NCI-H2196 (cell line): ENCODE results near the gene LAMA3.

Experiments
- DNase-seq: peaks from one replicate; lab custom pipeline; 2025; ENCODE audit not compliant: unreplicated experiment; lab: John Stamatoyannopoulos, UW

The LAMA3 gene

GRCh38 chr18:23772327-23773024 lies 83.2 kb downstream of the LAMA3 start:
- DNase-seq = no peak

GRCh38 chr18:23776306-23776705 lies 87.1 kb downstream of the LAMA3 start:
- no peak for DNase-seq

DNA sequence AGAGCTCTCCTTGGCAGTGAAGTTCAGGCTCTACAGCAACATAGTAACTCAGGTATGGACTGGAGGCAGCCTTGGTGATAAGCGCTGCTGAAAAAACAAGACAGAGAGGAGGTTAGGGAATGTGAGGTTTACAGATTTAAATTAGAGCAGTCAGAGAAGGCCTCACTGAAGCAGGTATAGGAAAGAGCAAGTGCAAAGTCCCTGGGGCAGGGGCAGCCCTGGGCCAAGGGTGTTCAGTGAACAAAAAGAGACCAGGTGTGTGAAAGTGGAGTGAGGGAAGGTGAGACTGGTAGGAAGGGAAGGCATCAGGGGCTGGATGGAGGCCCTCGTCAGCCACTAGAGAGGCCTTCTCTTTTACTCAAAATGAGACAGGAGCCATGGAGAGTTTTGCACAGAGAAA lies 89.6 kb downstream of the LAMA3 start:
- DNase-seq = no peak

GRCh38 chr18:23779696-23780303 lies 90.5 kb downstream of the LAMA3 start:
- no peak for DNase-seq

DNA sequence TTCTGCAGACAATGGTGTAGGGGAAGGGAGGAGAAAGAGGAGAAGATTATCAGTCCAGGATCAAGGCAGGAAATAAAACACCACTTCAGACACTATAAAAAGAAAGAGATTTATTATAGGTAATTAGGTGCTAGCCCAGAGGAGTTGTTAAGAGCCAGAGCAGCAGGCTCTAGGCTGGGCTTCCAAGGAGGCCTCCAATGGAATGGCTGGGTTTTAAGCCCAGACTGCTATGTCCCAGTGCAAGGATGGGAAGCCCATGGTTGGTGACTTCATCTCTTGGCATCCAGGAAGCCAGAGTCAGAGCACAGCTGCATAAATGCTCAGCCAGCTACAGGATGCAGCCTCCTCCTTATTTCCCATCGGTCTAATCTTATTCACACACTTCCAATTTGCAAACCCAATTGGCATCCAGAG lies 95.6 kb downstream of the LAMA3 start:
- DNase-seq = no peak

DNA sequence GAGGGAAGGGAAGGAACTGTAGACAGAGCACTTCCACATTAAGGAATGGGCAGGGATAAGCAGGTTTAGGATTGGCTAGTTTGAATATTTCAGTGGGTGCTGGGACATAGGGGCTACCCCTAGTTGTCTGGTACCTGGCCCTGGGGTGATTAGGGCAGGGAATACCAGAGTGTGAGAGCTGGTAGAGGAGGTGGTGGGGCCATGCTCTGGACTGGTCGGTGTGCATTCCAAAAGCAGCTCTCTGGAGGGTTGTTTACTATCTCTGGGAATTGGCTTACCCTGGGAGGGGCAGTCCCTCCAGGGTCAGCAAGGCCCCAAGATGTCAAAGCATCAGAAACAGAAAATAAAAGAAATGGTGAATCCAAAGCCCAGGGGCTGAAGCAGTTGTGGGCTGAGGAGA lies 103.8 kb downstream of the LAMA3 start:
- DNase-seq = no peak

- no peak for DNase-seq
Observed at GRCh38 chr18:23793985-23794867, 105.0 kb downstream of the LAMA3 start.

DNA sequence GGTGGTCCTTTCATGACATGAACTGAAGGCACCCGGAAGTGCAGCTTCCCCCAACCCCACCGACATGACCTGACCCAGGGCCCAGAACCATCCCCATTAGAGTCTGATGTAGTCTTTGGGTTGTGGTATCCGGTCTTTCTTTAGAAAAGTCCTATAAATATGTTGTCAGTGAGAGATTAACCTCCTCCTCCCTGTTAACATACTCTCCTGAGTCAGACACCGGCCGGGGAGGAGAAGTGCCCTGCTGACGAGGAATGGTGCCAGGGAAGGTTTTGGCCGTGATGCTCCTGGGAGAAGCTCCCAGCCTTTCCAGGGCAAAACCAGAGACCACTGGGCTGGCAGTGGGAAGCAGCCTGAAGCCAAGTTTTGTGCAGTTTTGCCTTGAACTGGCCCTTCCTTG lies 109.0 kb downstream of the LAMA3 start:
- no peak for DNase-seq

DNA sequence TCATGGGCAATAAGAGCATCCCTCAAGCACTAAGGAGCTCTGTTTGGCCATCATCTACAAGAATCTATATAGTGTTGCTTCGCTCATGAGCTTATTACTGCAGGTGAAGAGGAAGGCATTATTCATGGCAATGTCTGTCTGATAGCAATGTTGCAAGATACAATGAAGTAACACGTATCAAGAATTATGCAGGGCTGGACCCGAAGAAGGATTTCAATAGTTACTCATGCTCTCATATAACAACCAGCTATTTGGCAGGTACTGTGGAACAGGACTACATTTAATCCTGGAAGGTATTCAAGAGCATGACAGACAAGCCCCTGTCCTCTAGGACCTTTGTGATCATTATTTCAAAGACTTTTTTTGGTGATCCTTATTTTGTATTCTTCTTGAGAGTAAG lies 109.6 kb downstream of the LAMA3 start:
- DNase-seq = no peak

DNA sequence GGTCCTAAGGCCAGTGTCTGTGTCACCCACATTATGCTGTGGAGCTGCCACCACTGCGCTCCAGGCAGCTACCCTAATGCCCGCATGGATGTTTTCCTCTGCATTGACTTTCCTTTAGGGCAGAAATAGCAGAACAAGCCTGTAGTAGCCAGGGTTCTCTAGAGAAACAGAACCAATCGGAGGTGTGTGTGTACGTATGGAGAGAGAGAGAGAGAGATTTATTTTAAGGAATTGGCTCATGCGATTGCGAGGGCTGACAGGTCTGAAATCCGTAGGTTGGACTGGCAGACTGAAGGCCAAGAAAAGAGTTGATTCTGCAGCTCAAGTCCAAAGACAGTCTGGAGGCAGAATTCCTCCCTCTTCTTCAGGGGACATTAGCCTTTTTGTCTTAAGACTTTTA lies 110.3 kb downstream of the LAMA3 start:
- no peak for DNase-seq

- no peak for DNase-seq
Observed at GRCh38 chr18:23800902-23801301, 111.6 kb downstream of the LAMA3 start.

DNA sequence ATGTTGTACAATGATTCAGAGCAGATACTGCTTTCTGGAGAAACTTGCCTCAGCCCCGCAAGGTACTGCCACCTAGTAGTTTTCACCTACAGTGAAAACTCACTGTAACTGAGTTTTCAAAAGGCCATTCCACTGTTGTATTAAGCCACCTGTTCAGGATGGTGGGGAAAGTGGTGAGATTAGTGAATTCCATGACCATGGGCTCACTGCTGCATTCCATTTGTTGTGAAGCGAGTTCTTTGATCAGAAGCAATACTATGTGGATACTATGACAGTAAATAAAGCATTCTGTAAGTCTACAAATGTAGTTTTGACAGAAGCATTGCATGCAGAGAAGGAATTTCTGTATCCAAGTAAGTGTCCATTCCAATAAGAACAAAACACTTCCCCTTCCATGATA lies 113.6 kb downstream of the LAMA3 start:
- no peak for DNase-seq

DNA sequence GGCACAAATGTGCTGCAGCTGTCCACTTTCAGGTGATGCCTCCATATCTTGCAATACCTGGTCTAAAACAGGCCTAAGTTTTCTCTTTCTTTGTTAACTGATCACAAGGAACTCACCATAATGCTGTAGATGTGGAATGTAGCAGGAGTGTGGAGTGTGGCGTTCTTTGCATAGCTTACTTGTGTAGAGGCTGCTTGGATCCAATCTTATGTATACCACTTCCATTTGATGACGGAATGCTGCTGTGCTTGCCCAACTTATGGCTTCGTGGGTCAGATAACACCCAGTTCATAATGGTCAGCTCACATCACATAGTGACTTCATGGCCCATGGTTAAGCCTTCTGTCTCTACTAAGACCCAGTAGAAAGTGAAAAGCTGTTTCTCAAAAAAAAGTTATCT lies 114.5 kb downstream of the LAMA3 start:
- no peak for DNase-seq

DNA sequence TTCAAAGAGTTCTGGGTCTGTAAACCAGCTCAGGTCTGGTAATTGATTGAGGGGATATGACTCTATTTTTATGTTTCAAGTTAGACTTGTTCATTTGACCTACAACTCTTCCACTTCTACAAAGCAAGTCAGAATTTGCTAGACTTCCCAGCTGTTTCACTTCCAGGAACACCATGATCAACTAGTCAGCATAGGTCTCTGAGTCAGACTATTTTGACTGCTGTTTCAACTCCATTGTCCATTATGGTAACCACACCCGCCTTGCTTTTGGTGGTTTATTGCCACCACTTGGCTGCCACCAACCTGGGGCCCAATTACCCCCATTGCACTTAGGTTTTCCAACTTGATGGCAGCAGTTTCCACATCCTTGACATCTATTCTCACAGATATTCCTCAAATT lies 116.6 kb downstream of the LAMA3 start:
- no peak for DNase-seq

DNA sequence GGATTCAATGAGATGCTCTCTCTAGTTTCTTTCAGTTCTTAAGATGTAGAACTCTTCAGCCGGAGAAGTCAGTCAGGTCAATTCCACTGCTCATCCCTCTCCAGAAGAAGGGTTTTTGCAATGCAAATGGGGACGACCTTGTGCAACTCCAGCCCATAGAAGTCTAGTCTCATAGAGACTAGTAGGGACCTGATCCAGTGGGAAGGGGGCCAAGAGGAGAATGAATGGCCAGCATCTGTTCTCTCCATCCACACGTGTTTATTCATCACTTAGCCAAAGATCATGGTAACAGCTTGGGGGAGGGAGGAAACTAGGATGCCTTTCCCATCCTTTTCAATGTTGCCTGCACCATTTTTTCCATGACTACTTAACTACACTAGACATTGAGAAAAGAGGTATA lies 120.2 kb downstream of the LAMA3 start:
- DNase-seq = no peak

DNA sequence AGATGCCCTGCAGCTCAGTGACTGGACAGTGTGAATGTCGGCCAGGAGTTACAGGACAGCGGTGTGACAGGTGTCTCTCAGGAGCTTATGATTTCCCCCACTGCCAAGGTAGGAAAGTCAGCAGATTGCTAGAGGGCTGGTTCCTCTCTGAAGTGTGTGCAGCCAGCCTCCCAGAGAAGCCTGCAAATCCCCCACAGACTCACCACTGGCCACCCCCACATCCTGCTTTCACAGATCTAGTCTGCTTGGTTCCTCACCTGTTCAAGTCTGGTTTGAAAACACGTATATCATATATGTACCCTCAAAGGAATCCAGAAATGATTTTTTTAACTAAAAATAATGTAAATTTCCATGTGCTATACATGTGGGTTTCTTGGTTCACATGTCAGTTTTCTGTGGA lies 121.1 kb downstream of the LAMA3 start:
- no peak for DNase-seq

- no peak for DNase-seq
Observed at GRCh38 chr18:23811176-23811575, 121.9 kb downstream of the LAMA3 start.

DNA sequence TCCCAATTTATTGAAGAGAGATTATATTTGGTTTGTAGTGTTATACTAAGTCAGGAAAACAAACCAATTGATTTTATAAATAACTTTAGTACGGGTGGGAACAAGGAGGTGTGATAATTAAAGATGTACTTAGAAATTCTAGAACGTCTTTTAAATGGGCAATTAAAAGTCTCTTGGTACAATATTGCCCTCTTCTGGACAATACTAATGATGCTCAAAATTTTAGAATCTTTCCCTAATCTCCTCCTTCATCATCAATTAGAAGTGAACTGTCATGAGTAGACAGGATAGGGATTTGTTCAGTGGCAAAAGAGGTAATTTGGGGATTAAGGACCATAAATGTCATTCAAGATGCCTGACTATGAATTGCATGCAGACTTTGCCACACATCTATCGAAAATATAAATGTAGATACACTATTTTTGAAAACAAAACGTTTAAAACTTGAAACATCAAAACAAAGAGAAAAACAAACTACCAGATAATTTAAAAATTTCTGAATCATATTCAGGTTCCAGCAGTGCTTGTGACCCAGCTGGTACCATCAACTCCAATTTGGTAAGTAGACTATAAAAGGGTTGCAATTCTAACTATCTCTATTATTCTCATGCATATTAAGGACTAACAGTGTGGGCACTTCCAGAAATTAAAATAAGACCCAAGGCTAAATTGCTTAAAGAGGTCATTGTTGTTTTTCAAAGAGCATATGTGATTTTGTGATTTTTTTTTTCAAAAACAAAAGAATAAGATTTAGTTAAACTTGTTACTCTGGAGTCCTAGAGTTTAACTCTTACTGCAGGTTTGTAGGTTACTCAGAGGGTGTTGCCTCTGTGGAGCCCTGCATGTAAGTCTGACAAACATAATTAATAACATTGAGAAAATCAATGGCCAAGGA lies 123.5 kb downstream of the LAMA3 start:
- peak; percentile 32 for DNase-seq

DNA sequence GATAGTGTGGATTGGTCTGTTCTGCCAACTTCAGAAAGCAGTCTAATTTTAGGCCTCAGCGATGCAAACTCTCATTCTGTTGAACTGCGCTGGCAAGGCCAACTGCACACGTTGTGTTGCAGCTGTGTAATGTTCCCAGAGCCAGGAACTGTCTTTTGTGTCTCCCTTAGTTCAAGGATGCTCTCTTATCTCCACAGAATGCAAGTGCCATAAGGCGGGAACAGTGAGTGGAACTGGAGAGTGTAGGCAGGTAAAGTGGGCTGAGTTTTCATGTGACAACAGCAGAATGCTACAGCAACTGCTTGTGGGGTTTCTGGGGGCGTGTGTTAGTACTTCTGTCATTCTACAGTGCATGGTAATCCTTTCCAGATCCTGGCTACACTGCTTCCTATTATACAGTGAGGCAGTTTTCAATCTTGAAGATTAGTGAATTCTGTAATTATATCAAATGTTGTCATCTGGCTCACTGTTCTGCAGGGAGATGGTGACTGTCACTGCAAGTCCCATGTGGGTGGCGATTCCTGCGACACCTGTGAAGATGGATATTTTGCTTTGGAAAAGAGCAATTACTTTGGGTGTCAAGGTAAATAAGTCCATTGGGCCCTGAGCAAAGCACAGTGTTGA lies 125.8 kb downstream of the LAMA3 start:
- DNase-seq = no peak

DNA sequence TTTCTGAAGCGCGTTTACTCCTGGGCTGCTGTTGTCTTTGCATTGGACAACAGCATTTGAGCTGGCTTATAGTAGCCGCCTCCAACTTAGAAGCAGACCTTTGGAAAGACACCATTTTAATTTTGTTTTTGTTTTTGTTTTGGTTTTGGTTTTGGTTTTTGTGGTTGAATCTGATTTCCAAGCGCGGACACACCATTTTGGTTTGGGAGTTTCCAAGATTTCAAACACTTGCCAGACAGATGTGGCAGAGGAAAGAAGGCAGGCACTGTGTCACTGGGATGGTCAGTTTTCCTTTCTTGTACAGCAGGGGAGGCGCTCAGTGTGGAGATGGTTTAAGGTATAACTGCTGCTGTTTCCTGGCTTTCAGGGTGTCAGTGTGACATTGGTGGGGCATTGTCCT lies 126.8 kb downstream of the LAMA3 start:
- no peak for DNase-seq

- no peak for DNase-seq
Observed at GRCh38 chr18:23816740-23817139, 127.5 kb downstream of the LAMA3 start.
